Stimulated activated CD8-positive, alpha-beta memory T cell treated with anti-CD3 and anti-CD28 coated beads, Interleukin-7, amount 100 ng/mL, for 1 hour (primary cell): Measurements from ENCODE around the gene KNTC1.
"Not testable (repeated sequence)": the region's sequence is repeated elsewhere in the genome, so short reads cannot be mapped to it uniquely, and the experiment has no call there.

Experiments used
- DNase-seq, 2 donors: peaks; one replicate each; pipeline ENCODE4 v3.0.0-alpha.2; 2020; ENCODE audit warnings: low read depth in 2 of 2

Gene KNTC1

GRCh38 chr12:122563361-122563760, 36.3 kb downstream of the KNTC1 start:
- no peak for DNase-seq

GRCh38 chr12:122566816-122567215, 39.8 kb downstream of the KNTC1 start:
- not testable (repeated sequence) for DNase-seq

- no peak for DNase-seq
These were observed 42.2 kb downstream of the KNTC1 start for GRCh38 chr12:122569288-122569687.

GRCh38 chr12:122570006-122570405, 43.0 kb downstream of the KNTC1 start:
- not testable (repeated sequence) for DNase-seq

- no peak for DNase-seq
These were observed 44.8 kb downstream of the KNTC1 start for GRCh38 chr12:122571821-122572220.

- not testable (repeated sequence) for DNase-seq
These were observed 56.2 kb downstream of the KNTC1 start for GRCh38 chr12:122583294-122583693.

GRCh38 chr12:122584177-122584863, 57.3 kb downstream of the KNTC1 start:
- DNase-seq = no peak

- DNase-seq = no peak
These were observed 63.9 kb downstream of the KNTC1 start for GRCh38 chr12:122590990-122591389.

GRCh38 chr12:122591966-122592365, 64.9 kb downstream of the KNTC1 start:
- not testable (repeated sequence) for DNase-seq

- DNase-seq = not testable (repeated sequence)
These were observed 65.5 kb downstream of the KNTC1 start for GRCh38 chr12:122592543-122592942.

GRCh38 chr12:122593910-122594309, 66.9 kb downstream of the KNTC1 start:
- no peak for DNase-seq

- no peak for DNase-seq
These were observed 69.8 kb downstream of the KNTC1 start for GRCh38 chr12:122596838-122597237.

GRCh38 chr12:122602456-122602855, 75.4 kb downstream of the KNTC1 start:
- DNase-seq = no peak

GRCh38 chr12:122604993-122605392, 77.9 kb downstream of the KNTC1 start:
- no peak for DNase-seq

GRCh38 chr12:122609732-122610131, 82.7 kb downstream of the KNTC1 start:
- DNase-seq = no peak

- DNase-seq = no peak
These were observed 83.2 kb downstream of the KNTC1 start for GRCh38 chr12:122610207-122610606.

- no peak for DNase-seq
These were observed 83.9 kb downstream of the KNTC1 start for GRCh38 chr12:122610911-122611310.

- DNase-seq = no peak
These were observed 87.8 kb downstream of the KNTC1 start for GRCh38 chr12:122614839-122615238.

GRCh38 chr12:122615780-122616179, 88.7 kb downstream of the KNTC1 start:
- no peak for DNase-seq

GRCh38 chr12:122635471-122635870, 108.4 kb downstream of the KNTC1 start:
- no peak for DNase-seq

GRCh38 chr12:122643207-122643805, 116.3 kb downstream of the KNTC1 start:
- DNase-seq = no peak

- peak in 1 of 2 donors; percentile 2 for DNase-seq
These were observed 119.6 kb downstream of the KNTC1 start for GRCh38 chr12:122646517-122647217.
